GM19455 (cell line): ENCODE data around the gene RHBG.
"Not testable (repeated sequence)": the region's sequence is repeated elsewhere in the genome, so short reads cannot be mapped to it uniquely, and the experiment has no call there.

Experiments used
- ATAC-seq: cut with Tn5 transposase; IDR thresholded peaks from one replicate; pipeline ENCODE4 v1.9.1; 2021; ENCODE audit not compliant: unreplicated experiment

RHBG gene, protein sequence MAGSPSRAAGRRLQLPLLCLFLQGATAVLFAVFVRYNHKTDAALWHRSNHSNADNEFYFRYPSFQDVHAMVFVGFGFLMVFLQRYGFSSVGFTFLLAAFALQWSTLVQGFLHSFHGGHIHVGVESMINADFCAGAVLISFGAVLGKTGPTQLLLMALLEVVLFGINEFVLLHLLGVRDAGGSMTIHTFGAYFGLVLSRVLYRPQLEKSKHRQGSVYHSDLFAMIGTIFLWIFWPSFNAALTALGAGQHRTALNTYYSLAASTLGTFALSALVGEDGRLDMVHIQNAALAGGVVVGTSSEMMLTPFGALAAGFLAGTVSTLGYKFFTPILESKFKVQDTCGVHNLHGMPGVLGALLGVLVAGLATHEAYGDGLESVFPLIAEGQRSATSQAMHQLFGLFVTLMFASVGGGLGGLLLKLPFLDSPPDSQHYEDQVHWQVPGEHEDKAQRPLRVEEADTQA

DNA sequence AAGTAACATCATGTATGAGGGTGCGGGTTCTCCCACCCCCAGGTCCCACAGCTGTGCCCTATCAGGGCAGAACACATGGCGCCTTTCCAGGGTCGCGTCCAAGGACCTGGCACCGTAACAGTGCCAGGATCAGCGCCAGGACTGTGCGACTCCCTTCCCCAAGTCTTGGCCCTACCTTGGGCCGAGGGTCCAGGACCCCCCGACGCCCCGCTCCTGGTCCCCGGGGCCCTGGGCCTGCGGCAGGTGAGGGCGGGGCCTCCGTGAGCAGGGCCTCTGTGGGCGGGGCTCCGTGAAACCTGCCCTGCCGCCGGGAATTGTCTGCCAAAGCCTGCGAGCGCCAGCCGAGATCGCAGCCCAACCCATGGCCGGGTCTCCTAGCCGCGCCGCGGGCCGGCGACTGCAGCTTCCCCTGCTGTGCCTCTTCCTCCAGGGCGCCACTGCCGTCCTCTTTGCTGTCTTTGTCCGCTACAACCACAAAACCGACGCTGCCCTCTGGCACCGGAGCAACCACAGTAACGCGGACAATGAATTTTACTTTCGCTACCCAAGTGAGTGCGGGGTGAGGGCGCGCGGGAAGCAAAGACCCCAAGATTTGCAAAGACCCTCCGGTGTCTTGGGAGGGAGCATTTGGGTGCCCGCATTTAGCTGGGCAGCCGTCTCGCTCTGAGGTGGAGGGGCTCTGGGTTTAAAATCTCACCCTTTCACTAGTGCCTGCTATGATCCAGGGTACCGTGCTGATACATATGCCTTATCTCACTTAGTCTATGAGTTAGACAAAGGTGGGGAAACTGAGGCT is at the start of gene RHBG:
TSS of gene RHBG (plus strand) at position 323 of the 796 bp plus-strand sequence. CDS start at position 362, 39 bp downstream.
- no peak for ATAC-seq

DNA sequence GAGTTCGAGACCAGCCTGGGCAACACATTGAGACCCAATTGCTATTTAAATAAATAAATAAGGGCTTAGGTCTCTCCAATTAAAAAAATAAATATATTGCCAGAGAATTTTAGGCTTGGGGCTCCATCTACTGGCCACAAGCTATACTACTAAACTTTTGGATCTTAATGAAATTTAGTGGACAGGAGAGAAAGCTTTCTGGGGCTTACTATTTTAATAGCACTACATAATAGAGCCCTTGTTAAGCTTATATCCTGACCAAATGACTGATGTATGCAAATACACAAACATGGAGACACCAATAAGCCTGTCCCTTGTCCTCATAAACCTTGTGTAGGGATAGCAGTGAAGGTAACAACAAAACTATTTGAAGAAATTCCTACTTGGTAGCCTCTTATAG is 49.3 kb upstream of the RHBG start:
- ATAC-seq = no peak

DNA sequence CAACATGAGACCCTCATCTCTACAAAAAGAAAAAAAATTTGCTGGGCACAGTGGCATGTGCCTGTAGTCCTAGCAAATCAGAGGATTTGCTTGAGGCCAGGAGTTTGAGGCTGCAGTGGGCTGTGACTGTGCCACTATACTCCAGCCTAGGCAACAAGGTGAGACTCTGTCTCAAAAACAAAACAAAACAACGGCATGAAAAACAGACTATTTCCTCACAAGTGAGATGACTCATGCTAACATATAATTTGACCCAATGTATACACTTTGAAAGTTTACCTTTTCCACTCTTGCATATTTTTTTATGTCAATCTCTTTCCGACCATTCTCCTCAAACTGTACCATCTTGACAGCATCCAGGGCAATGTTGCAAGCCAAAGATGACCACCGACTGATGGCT is 48.5 kb upstream of the RHBG start:
- ATAC-seq = no peak

DNA sequence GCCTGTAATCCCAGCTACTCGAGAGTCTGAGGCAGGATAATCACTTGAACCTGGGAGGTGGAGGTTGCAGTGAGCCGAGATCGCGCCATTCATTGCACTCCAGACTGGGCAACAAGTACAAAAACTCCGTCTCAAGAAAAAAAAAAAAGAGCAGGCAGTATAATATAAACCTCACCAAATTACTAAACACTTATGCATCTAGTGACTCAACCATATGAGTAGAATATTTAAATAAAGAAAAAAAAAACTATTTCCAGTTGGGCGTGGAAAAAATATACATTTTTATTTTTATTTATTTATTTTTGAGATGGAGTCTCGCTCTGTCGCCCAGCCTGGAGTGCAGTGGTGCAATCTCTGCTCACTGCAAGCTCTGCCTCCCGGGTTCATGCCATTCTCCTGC is 45.8 kb upstream of the RHBG start:
- not testable (repeated sequence) for ATAC-seq

DNA sequence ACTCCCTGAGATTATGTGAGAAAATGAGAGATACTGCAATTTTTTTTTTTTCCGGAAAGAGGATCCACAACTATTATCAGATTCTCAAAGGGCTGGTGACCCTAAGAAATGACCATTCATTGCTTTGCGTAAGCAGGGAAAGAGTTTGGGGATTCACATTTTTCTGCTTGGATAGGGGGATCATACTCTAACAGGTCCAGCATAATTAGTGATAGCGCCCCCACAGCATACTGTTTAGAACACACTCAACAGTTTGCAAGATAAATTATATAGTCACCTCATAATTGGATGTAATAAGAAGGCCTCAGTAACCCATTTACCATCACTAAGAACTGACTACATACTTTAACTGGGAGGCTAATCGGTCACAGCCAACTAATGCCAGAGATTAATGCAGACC is 32.8 kb upstream of the RHBG start:
- ATAC-seq = no peak

DNA sequence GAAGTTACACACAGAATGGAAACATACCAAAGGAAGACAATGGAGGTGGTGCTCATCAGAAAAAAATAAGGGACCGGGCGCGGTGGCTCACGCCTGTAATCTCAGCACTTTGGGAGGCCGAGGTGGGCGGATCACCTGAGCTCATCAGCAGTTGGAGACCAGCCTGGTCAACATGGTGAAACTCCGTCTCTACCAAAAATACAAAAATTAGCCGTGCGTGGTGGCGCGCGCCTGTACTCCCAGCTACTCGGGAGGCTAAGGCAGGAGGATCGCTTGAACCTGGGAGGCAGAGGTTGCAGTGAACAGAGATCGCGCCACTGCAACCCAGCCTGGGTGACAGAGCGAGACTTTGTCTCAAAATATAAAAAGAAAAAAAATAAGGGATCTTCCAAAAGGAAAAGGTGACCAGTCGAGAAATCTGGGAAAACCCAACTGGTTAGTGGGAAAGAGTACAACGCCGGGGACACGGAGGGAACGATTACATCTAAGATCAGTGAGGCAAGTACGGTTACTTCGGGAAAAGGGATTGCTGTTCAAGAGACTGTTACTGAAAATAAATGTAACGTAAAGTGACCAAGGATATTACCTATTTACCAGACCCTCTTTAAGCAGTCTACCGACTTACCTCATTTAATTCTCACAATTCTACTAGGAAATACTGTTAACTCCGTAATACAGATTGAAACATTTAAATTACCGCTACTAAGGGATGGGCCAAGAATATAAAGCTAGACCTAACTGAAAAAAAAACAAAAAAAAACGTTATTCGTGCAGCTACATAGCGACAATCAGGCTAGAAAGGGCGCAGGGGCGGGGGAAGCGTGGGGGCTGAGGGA is 31.7 kb upstream of the RHBG start:
- no peak for ATAC-seq

DNA sequence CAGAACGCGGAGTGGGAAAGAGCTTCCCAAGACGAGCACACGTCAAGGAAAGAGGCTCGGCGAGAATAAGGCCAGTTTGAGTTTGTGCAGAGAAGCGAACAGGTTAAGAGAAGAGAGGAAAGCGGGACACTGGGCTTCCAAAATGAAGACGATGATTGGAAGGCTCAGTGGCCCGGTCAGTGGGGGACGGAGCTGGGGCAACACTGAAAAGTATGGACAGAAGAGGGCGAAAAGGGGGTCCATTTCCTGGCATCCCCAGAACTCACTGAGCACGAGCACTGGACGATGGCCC is 31.2 kb upstream of the RHBG start:
- no peak for ATAC-seq

DNA sequence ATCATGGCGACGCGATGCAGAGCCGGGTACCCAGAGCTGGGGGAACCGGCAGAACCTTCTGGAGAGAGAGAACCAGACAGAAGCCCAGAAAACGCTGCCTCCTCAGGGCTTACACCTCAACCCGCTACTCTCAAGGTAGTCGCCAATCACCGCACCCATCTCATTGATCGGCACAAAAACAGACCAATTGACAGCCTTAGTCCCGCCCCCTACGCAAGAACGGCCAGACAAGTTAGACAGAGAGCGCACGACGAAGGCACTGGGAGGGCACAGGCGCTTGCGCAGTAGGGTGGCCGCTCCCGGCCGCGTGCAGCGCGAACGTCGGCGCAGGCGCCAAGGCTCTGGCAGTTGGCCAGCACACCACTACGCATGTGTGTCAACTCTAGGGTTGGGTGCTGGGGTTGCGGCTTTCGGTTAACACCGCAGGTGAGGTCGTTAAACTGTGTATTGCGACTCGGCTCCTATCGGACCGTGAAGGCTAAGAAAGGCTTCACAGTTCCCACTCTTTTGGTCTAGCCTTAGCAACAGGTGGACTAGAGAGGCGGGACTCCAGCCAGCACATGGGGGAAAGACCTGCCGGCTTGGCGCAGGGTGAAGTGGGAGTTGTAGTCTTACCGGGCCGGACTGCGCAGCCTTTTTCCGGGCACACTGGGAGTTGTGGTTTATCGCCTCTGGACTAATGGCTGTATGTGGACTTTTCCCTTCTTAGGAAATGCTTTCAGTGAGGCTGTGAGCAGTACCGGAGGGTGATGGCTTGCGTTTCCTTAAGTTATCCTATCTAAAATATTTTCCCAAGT is 30.6 kb upstream of the RHBG start, which contains the start of the genes CCT3 and TSACC:
TSS of gene CCT3 (minus strand) at position 113 of the 797 bp plus-strand sequence. CDS start at position 5, 108 bp downstream.
TSS of gene TSACC (plus strand) at position 347 of the 797 bp plus-strand sequence. CDS start 1,232 bp downstream, outside the sequence.
- ATAC-seq = peak; percentile 91

DNA sequence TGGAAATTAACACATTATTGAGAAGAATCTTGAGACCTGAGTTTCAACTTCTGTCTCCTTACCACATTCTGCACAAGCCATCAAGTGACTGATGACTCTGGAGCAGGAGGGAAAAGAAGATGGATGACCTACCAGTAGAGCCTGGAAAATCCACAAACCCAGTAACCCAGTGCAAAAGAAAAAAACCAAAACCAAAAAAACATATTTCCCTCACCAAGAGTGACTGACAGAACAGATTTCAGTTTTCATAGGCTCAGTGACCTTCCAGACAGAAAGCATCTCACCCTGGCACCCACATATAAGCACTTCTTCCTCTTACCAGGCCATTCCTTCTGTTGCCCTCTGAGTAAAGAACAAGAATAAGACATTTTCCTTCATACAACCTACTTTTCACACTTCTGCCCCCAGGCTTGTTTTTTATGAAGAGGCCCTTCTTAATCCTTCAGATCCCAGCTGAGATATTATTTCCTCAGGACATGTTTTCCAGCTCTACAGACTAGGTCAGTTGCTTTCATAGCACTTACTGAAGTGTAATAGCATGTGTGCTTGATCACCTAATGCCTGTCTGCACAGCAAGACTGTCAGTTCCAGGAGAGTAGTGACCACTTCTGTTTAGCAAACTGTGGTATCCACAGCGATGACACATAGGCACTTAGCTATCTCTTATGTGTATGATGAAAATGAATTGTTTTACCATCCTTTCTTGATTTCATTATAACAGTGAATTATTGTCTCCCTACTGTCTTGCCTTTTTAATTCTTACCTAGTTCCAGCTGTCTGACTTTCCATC is 26.6 kb upstream of the RHBG start:
- no peak for ATAC-seq

DNA sequence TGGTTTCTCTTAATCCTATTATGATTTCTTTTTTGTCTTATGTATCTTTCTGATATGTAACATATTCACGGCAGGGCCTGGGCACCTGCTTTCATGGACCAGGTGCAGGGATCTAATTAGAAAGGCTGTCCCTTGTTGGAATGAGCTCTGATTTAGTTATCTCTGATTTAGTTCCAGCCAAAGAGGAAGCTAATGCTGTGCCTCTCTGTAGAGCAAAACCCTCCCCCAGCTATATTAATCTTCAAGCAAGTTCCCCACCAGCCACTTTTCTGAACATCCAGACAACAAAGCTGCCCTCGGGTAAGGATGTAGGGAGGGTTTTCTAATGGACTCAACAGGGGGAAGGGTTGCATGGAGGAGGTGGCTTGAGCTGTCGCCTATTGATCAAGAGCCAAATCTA is 24.6 kb upstream of the RHBG start:
- no peak for ATAC-seq

DNA sequence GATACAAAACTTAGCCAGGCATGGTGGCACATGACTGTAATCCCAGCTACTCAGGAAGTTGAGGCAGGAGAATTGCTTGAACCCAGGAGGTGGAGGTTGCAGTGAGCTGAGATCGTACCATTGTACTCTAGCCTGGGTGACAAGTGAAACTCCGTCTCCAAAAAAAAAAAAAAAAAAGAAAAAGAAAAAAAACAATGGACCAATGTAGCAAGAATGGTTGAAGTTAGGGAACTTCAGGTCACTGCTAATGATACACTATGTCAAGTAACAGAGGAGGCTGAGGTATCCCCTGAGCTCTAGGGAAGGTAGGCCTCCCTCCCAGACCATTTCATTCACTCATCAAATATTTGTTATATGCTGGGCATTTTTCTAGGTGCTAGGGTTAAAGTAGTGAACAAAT is 23.0 kb upstream of the RHBG start:
- ATAC-seq = not testable (repeated sequence)

DNA sequence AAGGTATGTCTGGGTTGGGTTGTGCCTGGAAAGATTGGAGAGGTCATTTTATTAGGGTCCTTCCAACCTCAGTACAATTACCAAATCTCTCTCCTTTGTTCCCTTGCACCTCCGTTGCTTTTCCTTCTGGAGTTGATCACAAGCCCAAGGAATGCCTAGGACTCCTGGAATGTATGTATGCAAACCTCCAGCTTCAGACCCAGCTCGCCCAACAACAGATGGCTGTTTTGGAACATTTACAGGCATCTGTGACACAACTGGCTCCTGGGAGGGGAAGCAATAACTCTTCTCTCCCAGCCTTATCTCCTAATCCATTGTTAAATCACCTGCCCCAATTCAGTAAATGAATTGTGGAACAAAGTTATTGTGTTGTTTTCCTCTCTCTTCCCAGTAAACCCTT is 22.4 kb upstream of the RHBG start:
- ATAC-seq = no peak

DNA sequence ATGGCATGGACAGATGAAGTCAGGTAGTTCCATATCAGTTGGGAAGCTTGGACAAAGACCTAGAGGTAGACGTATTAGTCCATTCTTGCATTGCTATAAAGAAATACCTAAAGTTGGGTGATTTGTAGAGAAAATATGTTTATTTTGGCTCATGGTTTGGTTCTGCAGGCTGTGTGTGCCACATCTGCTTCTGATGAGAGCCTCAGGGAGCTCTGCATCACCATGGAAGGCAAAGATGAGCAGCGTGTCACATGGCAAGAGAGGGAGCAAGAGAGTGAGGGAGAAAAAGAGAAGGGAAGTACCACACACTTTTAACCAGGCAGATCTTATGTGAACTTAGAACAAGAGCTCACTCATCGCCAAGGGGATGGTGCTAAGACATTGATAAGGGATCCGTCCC is 21.7 kb upstream of the RHBG start:
- ATAC-seq = no peak

DNA sequence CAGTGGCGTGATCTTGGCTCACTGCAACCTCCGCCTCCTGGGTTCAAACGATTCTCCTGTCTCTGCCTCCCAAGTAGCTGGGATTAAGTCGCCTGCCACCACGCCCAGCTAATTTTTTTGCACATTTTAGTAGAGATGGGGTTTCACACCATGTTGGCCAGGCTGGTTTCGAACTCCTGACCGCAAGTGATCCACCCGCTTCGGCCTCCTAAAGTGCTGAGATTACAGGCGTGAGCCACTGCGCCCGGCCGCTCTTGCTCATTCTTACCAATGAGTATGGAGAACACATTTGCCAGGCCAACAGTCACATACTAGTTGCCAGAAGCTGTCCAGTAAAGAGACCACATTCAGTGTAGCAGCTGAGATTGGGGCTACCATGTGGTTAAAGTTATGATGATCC is 16.5 kb upstream of the RHBG start:
- not testable (repeated sequence) for ATAC-seq

DNA sequence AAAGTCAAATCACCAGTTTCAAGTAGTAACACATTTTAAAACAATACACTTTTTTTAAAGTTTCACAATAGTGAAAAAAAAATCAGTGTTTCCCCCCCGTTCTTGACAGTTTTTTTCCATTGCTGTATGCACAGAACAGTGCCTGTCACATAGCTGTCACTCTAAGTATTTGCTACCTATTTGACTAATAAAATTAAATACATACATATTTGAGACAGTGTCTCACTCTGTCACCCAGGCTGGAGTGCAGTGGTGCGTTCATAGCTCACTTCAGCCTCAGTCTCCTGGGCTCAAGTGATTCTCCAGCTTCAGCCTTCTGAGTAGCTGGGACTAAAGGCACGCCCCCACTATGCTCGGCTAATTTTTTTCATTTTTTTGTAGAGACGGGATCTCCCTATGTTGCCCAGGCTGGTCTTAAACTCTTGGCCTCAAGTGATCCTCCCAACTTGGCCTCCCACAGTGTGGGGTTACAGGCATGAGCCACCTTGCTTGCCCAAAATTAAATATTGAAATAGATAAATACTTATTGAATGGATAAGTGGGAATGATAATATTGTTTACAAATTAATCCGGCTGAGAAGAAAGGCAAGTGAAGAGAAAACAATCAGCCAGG is 12.6 kb upstream of the RHBG start:
- ATAC-seq = no peak

DNA sequence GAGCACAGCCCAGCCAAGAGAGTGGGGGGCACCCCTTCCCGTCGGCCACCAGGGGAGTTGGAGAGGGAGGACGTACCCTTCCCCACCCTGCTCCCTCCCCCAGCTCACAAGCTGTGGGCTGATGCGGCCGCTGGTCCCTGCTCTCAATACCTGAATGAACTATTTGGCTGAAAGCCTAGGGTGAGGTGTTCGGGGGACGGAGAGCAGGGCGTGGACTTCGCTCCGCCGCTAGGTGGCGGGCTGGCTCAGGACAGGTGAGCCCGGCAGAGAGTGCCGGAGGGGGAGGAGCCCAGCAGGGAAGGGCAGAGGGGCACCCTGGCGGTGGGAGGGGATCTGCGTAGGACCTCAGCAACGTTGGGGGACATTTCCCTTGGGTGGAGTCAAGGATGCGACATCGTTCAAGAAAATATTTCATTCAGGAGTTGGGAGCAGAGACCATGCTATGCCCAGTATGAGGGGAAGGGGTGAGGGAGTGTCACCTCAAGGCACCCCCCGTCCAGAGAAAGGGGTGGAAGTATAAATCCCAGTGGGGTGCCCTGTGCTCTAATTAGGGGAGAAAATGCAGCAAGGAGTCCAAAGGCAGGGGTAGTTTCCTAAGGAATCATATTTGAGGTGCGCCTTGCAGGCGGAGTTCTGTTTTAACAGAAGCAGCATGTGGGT is 12.0 kb upstream of the RHBG start:
- no peak for ATAC-seq

DNA sequence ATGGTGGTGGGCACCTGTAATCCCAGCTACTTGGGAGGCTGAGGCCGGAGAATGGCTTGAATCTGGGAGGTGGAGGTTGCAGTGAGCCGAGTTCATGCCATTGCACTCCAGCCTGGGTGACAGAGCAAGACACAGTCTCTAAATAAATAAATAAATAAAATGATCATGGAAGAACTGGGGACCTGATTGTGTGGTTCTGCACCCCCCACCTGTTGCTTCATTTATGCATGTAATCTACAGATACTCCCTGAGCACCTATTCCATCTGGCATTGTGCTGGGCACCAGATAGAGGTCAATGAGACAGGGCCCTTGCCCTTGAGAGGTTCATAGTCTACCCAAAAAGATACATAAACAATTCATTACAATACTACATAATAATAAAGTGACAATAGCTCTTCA is 11.0 kb upstream of the RHBG start:
- no peak for ATAC-seq

DNA sequence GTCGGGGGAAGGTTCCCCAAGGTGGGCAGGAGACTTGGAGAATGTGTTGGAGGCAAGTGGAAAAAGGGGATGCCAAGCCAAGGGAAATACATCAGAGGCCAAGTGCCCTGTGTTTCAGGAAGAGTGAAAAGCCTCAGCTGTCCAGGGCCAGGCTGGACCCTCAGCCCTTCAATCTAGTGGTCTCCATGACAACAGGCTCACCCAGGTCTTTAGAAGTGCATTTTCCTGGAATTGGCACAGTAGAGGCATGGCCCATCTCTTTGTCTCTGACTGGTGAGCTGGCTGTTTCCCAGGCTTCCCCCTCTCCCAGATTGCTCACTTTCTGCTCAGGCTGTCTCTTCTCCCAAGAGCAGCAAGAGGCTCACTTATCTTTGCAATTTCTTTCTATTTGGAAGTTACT is 10.4 kb upstream of the RHBG start:
- no peak for ATAC-seq

DNA sequence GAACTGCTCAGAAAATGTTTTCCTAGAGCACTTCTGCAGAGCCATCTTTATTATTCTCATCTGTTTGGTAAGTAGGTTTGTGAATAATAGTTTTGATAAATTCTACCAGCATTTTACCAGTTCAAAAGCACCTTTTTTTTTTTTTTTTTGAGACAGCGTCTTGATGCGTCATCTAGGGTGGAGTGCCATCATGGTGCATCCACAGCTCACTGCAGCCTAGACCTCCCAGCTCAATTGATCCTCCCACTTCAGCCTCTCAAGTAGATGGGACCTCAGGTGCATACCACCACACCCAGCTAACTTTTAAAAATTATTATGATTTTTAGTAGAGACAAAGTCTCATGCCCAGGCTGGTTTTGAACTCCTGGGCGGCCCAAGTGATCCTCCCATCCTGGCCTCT is 9.8 kb upstream of the RHBG start:
- no peak for ATAC-seq
